ENCODE data around the gene FAAP24.

GRCh38 chr19:33000910-33001309 lies 28.9 kb downstream of the FAAP24 start:
- TF ChIP-seq, protein P1, sequence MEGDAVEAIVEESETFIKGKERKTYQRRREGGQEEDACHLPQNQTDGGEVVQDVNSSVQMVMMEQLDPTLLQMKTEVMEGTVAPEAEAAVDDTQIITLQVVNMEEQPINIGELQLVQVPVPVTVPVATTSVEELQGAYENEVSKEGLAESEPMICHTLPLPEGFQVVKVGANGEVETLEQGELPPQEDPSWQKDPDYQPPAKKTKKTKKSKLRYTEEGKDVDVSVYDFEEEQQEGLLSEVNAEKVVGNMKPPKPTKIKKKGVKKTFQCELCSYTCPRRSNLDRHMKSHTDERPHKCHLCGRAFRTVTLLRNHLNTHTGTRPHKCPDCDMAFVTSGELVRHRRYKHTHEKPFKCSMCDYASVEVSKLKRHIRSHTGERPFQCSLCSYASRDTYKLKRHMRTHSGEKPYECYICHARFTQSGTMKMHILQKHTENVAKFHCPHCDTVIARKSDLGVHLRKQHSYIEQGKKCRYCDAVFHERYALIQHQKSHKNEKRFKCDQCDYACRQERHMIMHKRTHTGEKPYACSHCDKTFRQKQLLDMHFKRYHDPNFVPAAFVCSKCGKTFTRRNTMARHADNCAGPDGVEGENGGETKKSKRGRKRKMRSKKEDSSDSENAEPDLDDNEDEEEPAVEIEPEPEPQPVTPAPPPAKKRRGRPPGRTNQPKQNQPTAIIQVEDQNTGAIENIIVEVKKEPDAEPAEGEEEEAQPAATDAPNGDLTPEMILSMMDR (IDR thresholded peaks at IDR 0.05; ENCODE audit: low read depth, low read length): no peak
- no peak for TF ChIP-seq EZH2phosphoT487 (IDR thresholded peaks at IDR 0.05; ENCODE audit: low read depth)

Measured in OCI-LY3 (cell line).